Cardiac muscle cell (in vitro differentiated cells and primary cell): ENCODE results near the gene SNAP29. TPM values are rescaled to one million over a fixed set of nuclear protein-coding genes. Genes with fewer than 3 reads are reported as not detected.
A peak's percentile ranks its signal among the peaks of the same experiment; 100 is the strongest.

Source experiments
- DNase-seq, 2 donors: peaks; one replicate each; pipeline versions ENCODE4 v3.0.0 to v3.0.0-alpha.2; 2010 to 2017; ENCODE audit warnings: low read depth in 1 of 2, low spot score in 1 of 2
- H3K27ac ChIP-seq: fragments of 200-600 bp; sonication (generic); 2 replicates; pipeline ENCODE4 v1.5.1; 2016
- H3K27me3 ChIP-seq: fragments of 200-600 bp; sonication (generic); 2 replicates; pipeline ENCODE4 v1.6.0; 2016; ENCODE audit warnings: control low read depth
- H3K36me3 ChIP-seq: fragments of 200-600 bp; sonication (generic); 2 replicates; pipeline ENCODE4 v1.5.1; 2016; ENCODE audit warnings: control low read depth
- H3K4me1 ChIP-seq: fragments of 200-600 bp; sonication (generic); 2 replicates; pipeline ENCODE4 v1.8.1; 2017; ENCODE audit warnings: low read depth, mild to moderate bottlenecking, mixed run types
- H3K4me3 ChIP-seq: fragments of 200-600 bp; sonication (generic); 2 replicates; pipeline ENCODE4 v1.5.1; 2016; ENCODE audit warnings: mild to moderate bottlenecking
- H3K9me3 ChIP-seq: fragments of 200-600 bp; sonication (generic); 2 replicates; pipeline ENCODE4 v1.5.1; 2017; ENCODE audit warnings: low read depth, mild to moderate bottlenecking, control low read depth
- CTCF ChIP-seq: IDR thresholded peaks from 2 replicates; pipeline ENCODE4 v1.5.1; 2012; ENCODE audit warnings: low read depth, mild to moderate bottlenecking, low read length
- polyA plus RNA-seq: library from polyadenylated mRNA; unstranded; fragments of >200 nt; fragmentation: Nextera tagmentation; extraction: Ambion mirVana; gene quantifications from 2 replicates; pipeline ENCODE4 v1.2.1, GENCODE V29; 2016
- total RNA-seq: library from RNA; depleted of rRNA; stranded (reverse); fragments of >200 nt; gene quantifications from 2 replicates; pipeline ENCODE4 v1.2.3, GENCODE V29; 2016

The SNAP29 gene
- total and polyA plus RNA-seq, 2 experiments from 2014 or later = 22.0 to 37.9 TPM

DNA sequence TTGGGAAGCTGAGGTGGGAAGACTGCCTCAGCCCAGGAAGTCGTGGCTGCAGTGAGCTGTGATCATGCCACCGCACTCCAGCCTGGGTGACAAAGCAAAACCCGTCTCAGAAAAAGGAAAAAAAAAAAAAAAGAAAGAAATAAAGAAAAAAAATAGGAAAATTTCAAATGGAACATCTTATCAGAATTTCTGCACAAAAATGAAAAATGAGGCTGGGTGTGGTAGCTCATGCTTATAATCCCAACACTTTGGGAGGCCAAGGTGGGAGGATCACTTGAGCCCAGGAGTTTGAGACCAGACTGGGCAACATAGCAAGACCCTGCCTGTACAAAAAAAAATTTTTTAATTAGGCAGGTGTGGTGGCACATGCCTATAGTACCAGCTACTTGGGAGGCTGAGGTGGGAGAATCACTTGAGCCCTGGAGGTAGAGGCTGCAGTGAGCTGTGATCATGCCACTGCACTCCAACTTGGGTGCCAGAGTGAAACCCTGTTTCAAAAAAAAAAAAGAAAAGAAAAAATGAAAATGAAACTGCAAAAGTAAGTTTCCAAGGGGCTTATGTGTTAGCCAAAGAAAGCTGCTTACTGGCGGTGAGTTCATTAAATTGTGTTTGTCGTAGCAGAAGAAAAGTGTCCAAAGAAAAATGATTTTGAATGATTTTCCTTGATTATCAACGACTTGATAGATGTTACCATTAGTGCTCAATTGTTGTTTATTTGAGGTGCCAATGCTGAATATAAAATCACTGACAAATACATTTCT lies 50.9 kb downstream of the SNAP29 start:
- no peak overlapping the region for H3K27ac ChIP-seq
- no peaks in the 10 kb centered on the region for H3K9me3 ChIP-seq
- H3K27me3 ChIP-seq = no peaks in the 10 kb centered on the region
- DNase-seq = no peak
- TF ChIP-seq CTCF = no peak
- no peaks in the 10 kb centered on the region for H3K4me1 ChIP-seq
- no peaks in the 10 kb centered on the region for H3K36me3 ChIP-seq
- H3K4me3 ChIP-seq = no peak overlapping the region

- H3K27ac ChIP-seq = no peak overlapping the region
- H3K4me1 ChIP-seq = no peaks in the 10 kb centered on the region
- no peaks in the 10 kb centered on the region for H3K27me3 ChIP-seq
- H3K36me3 ChIP-seq = no peaks in the 10 kb centered on the region
- DNase-seq = no peak
- no peak overlapping the region for H3K4me3 ChIP-seq
- H3K9me3 ChIP-seq = no peaks in the 10 kb centered on the region
- TF ChIP-seq CTCF = no peak
Measured at GRCh38 chr22:20912494-20912893, 53.7 kb downstream of the SNAP29 start.

DNA sequence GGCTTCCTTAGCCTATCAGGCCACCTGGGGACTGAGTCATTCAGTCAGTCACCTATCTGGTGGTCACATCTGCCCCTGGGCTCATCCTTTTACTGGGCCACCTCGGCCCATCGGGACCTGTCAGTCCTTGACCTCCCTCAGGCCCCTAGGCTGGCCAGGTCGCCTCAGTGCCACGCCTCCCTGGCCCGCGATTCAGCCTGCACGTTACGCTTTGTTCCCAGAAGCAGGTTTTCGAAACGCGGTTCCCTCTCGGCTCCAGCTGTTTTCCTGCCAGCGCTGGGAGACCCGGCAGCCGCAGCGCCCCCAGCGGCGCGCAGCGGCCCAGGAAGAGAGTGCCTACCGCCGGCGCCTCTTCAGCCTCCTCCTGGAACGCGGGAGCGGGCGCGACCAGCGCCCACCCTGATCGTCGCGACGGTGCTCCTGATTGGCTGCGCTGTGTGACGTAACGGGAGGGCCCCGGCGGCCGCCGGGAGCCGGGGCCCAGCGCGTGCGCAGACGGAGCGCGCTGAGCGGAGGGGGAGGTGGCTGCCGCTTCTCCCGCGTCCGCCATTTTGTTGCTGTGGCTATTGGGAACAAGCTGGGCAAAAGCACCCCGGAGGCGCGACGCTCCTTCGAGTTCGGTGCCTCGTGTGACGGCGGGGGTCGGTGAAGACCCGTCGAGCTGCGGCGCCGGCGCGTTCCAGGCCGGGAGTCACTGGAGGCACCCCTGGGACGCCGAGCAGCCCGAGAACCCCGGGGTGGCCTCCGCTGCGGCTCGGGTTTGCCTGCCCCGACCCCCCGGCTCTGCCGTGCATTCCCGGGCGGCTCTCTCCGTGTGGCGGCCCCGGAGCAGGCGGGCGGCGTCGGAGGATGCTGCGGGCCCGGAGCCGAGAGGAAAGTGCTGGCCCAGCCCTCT lies 58.4 kb downstream of the SNAP29 start, which contains the start of gene CRKL:
CRKL (plus strand) TSS at position 492 of the 895 bp plus-strand sequence. CDS start 528 bp downstream, outside the sequence.
- peak; percentile 98 to 99 for DNase-seq
- Histone ChIP-seq H3K27ac (peak within 1 kb of the TSS; percentile 99), H3K4me1 (peaks cover 11% of the 10 kb centered on the region), H3K9me3 (no peaks in the 10 kb centered on the region), H3K4me3 (peak within 1 kb of the TSS; percentile 94), H3K27me3 (no peaks in the 10 kb centered on the region), H3K36me3 (no peaks in the 10 kb centered on the region)
- TF ChIP-seq CTCF = peak; percentile 95

DNA sequence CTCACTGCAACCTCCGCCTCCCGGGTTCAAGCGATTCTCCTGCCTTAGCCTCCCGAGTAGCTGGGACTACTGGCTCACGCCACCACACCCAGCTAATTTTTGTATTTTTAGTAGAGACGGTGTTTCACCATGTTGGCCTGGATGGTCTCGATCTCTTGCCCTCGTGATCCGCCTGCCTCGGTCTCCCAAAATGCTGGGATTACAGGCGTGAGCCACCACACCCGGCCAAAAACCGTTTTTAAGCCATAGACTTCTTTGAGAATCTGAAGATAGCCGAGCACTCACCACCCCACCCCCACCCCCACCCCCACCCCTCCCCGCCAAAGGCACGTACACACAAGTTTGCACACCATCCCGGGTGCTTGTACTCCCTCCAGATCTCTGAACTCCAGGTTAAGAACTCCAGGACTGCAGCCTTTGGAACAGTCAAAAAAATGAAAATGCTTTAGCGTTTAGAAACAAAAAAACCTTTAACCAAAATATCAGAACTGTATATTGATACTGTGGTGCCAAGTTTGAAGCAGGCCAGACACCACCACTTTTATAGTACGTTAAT lies 59.9 kb downstream of the SNAP29 start:
- H3K4me3 ChIP-seq = peak overlapping the region; percentile 94
- no peaks in the 10 kb centered on the region for H3K9me3 ChIP-seq
- TF ChIP-seq CTCF = no peak
- peak in 1 of 2 donors; percentile 23 for DNase-seq
- peaks cover 11% of the 10 kb centered on the region for H3K4me1 ChIP-seq
- no peaks in the 10 kb centered on the region for H3K36me3 ChIP-seq
- H3K27ac ChIP-seq = peak overlapping the region; percentile 99
- no peaks in the 10 kb centered on the region for H3K27me3 ChIP-seq

DNA sequence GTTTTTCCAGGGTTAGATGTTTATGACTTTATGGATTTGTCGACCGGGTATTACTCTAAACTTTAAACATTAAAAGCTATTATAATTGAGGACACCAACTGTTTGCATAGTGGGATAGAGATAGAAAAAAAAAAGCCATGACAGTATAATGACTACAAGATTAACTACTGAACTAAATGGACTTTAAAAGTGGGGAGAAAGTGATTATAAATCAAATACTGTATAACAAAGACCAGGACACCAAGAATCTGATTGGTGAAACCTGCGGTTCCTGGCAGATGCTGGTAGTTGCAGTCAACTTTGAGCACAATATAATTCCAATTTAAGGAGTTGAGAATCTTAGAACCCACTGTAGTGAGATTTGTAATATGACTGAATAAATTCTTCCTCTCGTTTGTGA lies 60.9 kb downstream of the SNAP29 start:
- DNase-seq = no peak
- Histone ChIP-seq H3K9me3 (no peaks in the 10 kb centered on the region), H3K27me3 (no peaks in the 10 kb centered on the region), H3K4me1 (peaks cover 11% of the 10 kb centered on the region), H3K4me3 (peak overlapping the region; percentile 94), H3K27ac (no peak overlapping the region), H3K36me3 (no peaks in the 10 kb centered on the region)
- TF ChIP-seq CTCF = no peak
